Ishikawa (cell line): ENCODE results near the gene GABRG3.

Source experiments
- CREB1 ChIP-seq: IDR thresholded peaks from 2 replicates; pipeline ENCODE4 v1.6.1; 2012; ENCODE audit warnings: low read depth
- EP300 ChIP-seq: IDR thresholded peaks from 2 replicates; pipeline ENCODE4 v1.6.1; 2012; ENCODE audit warnings: borderline replicate concordance
- FOXM1 ChIP-seq: IDR thresholded peaks from 2 replicates; pipeline ENCODE4 v1.6.1; 2012; ENCODE audit warnings: low read depth, borderline replicate concordance
- REST ChIP-seq: IDR thresholded peaks from 2 replicates; pipeline ENCODE4 v1.6.1; 2012; ENCODE audit warnings: low read depth, mild to moderate bottlenecking
- TAF1 ChIP-seq: IDR thresholded peaks from 2 replicates; pipeline ENCODE4 v1.6.1; 2012; ENCODE audit warnings: low read depth, mild to moderate bottlenecking
- TCF12 ChIP-seq: IDR thresholded peaks from 2 replicates; pipeline ENCODE4 v1.6.1; 2012; ENCODE audit warnings: low read depth
- USF1 ChIP-seq: IDR thresholded peaks from 2 replicates; pipeline ENCODE4 v1.6.1; 2012
- YY1 ChIP-seq: IDR thresholded peaks from 2 replicates; pipeline ENCODE4 v1.6.1; 2012; ENCODE audit warnings: low read depth
- ZBTB7A ChIP-seq: IDR thresholded peaks from 2 replicates; pipeline ENCODE4 v1.6.1; 2012; ENCODE audit warnings: low read depth

- TF ChIP-seq REST (no peak), TCF12 (no peak), ZBTB7A (no peak), FOXM1 (no peak), YY1 (no peak), TAF1 (no peak), EP300 (no peak), CREB1 (no peak), USF1 (no peak)
Observed at GRCh38 chr15:27339138-27339537, 368.2 kb downstream of the GABRG3 start.
